H1 (cell line): ENCODE results near the gene RPS6KB2. TPM values are rescaled to one million over a fixed set of nuclear protein-coding genes. Genes with fewer than 3 reads are reported as not detected.

Experiments
- CTCF ChIA-PET: fragments of 300-600 bp; sonication (Branson Sonifier 250); formaldehyde crosslinking; loops from one replicate; lab custom pipeline; 2021; ENCODE audit not compliant: partially characterized antibody; lab: Charles Lee
- POLR2A ChIA-PET: fragments of 300-600 bp; sonication (Branson Sonifier 250); formaldehyde crosslinking; loops from one replicate; lab custom pipeline; 2021; ENCODE audit warnings: inconsistent platforms; ENCODE audit not compliant: partially characterized antibody; lab: Charles Lee
- DNase-seq, 2 experiments: peaks; one replicate each; pipeline versions ENCODE4 v3.0.0 to v3.0.0-alpha.2; 2010 to 2022; ENCODE audit warnings: low spot score in 2 of 2, low read depth in 1 of 2, mixed read lengths in 1 of 2
- FAIRE-seq: peaks from 2 replicates; lab custom pipeline; 2011; peaks lifted over from hg19 to GRCh38; lab: Jason Lieb, UNC
- H2AFZ ChIP-seq: 2 replicates; pipeline ENCODE4 v1.8.1; 2012; ENCODE audit warnings: low read length, inconsistent platforms
- H2AK5ac ChIP-seq: 2 replicates; pipeline ENCODE4 v1.6.1; 2013; ENCODE audit warnings: low read depth, low read length
- H2BK120ac ChIP-seq: replicated peaks from 2 replicates; pipeline ENCODE3; 2013; ENCODE audit warnings: low read depth, low read length, inconsistent platforms
- H2BK12ac ChIP-seq: 2 replicates; pipeline ENCODE4 v1.6.1; 2013; ENCODE audit warnings: low read depth, low read length
- H2BK15ac ChIP-seq: 2 replicates; pipeline ENCODE4 v1.6.1; 2013; ENCODE audit warnings: low read length
- H2BK20ac ChIP-seq: 2 replicates; pipeline ENCODE4 v1.6.1; 2013; ENCODE audit warnings: low read length
- H2BK5ac ChIP-seq: 2 replicates; pipeline ENCODE4 v1.6.1; 2013; ENCODE audit warnings: low read depth, low read length
- H3K14ac ChIP-seq: 2 replicates; pipeline ENCODE4 v1.6.1; 2013; ENCODE audit warnings: inconsistent platforms; ENCODE audit not compliant: insufficient read length
- H3K18ac ChIP-seq: 2 replicates; pipeline ENCODE4 v1.6.1; 2013; ENCODE audit warnings: low read length; ENCODE audit errors: extremely low read depth
- H3K23ac ChIP-seq: 2 replicates; pipeline ENCODE4 v1.6.1; 2013; ENCODE audit warnings: inconsistent platforms; ENCODE audit not compliant: insufficient read length
- H3K23me2 ChIP-seq: 2 replicates; pipeline ENCODE4 v1.6.1; 2013; ENCODE audit warnings: low read depth, low read length
- H3K27ac ChIP-seq: 2 replicates; pipeline ENCODE4 v1.6.1; 2011; ENCODE audit warnings: low read depth, low read length, inconsistent platforms
- H3K27me3 ChIP-seq, 4 experiments: replicated peaks in 1 of 4; 1 replicate in 1 of 4; 2 replicates in 3 of 4; pipeline versions ENCODE4 v1.6.1 to v1.8.1; 2011 to 2013; ENCODE audit warnings: low read length in 3 of 4, mild to moderate bottlenecking in 3 of 4, inconsistent platforms in 2 of 4, mixed read lengths in 2 of 4, moderate library complexity in 1 of 4; ENCODE audit not compliant: control insufficient read depth in 3 of 4, insufficient read depth in 3 of 4; ENCODE audit errors: extremely low read depth in 1 of 4
- H3K36me3 ChIP-seq, 4 experiments: 2 replicates each; pipeline versions ENCODE4 v1.6.1 to v1.8.1; 2011 to 2013; ENCODE audit warnings: mild to moderate bottlenecking in 4 of 4, low read length in 3 of 4, moderate library complexity in 2 of 4, control low read depth in 1 of 4, inconsistent platforms in 1 of 4; ENCODE audit not compliant: insufficient read depth in 4 of 4, control insufficient read depth in 2 of 4
- H3K4ac ChIP-seq: replicated peaks from 2 replicates; pipeline ENCODE3; 2013; ENCODE audit warnings: low read length, low read depth, mixed read lengths, inconsistent platforms; ENCODE audit not compliant: insufficient read length
- H3K4me1 ChIP-seq, 4 experiments: replicated peaks in 1 of 4; 1 replicate in 1 of 4; 2 replicates in 3 of 4; pipeline versions ENCODE4 v1.6.1 to v1.8.1; 2011 to 2013; ENCODE audit warnings: low read length in 3 of 4, inconsistent platforms in 2 of 4, mixed read lengths in 1 of 4; ENCODE audit not compliant: insufficient read depth in 4 of 4, control insufficient read depth in 3 of 4
- H3K4me2 ChIP-seq, 2 experiments: 2 replicates each; pipeline versions ENCODE4 v1.6.1 to v1.8.1; 2011 to 2013; ENCODE audit warnings: low read depth in 2 of 2, low read length in 2 of 2, control low read depth in 1 of 2, inconsistent platforms in 1 of 2, mild to moderate bottlenecking in 1 of 2; ENCODE audit not compliant: insufficient read depth in 1 of 2
- H3K4me3 ChIP-seq, 4 experiments: fragments of 200-600, 300-600 bp in 1 of 4; sonication (generic), shearing (Covaris generic), sonication (Bioruptor Twin) in 1 of 4; 2 replicates each; pipeline versions ENCODE4 v1.5.1 to v1.8.1; 2011 to 2016; ENCODE audit warnings: low read length in 4 of 4, low read depth in 3 of 4, control low read depth in 2 of 4, inconsistent platforms in 2 of 4, mild to moderate bottlenecking in 2 of 4, mixed read lengths in 1 of 4, moderate library complexity in 1 of 4; ENCODE audit not compliant: insufficient read depth in 2 of 4; ENCODE audit errors: extremely low read depth in 1 of 4
- H3K56ac ChIP-seq: replicated peaks from 2 replicates; pipeline ENCODE3; 2013; ENCODE audit warnings: low read depth, mild to moderate bottlenecking, mixed read lengths, low read length, inconsistent platforms; ENCODE audit not compliant: insufficient read length
- H3K79me1 ChIP-seq: 2 replicates; pipeline ENCODE4 v1.6.1; 2013; ENCODE audit warnings: low read depth, low read length, control low read depth
- H3K79me2 ChIP-seq, 2 experiments: 2 replicates each; pipeline versions ENCODE4 v1.6.1 to v1.8.1; 2012 to 2013; ENCODE audit warnings: low read length in 2 of 2, mild to moderate bottlenecking in 2 of 2, inconsistent platforms in 1 of 2; ENCODE audit not compliant: insufficient read depth in 2 of 2, control insufficient read depth in 1 of 2
- H3K9ac ChIP-seq, 4 experiments: replicated peaks in 1 of 4; 1 replicate in 1 of 4; 2 replicates in 3 of 4; pipeline versions ENCODE4 v1.6.1 to v1.8.1; 2011 to 2013; ENCODE audit warnings: low read depth in 3 of 4, low read length in 3 of 4, control low read depth in 2 of 4, mild to moderate bottlenecking in 2 of 4, moderate library complexity in 2 of 4, inconsistent platforms in 1 of 4; ENCODE audit errors: extremely low read depth in 1 of 4
- H3K9me3 ChIP-seq, 2 experiments: 2 replicates each; pipeline versions ENCODE4 v1.6.1 to v1.8.1; 2012 to 2013; ENCODE audit warnings: mild to moderate bottlenecking in 2 of 2, moderate library complexity in 2 of 2, control low read depth in 1 of 2, inconsistent platforms in 1 of 2, low read depth in 1 of 2, low read length in 1 of 2, mixed read lengths in 1 of 2; ENCODE audit not compliant: insufficient read depth in 2 of 2
- H4K20me1 ChIP-seq, 2 experiments: replicated peaks in 1 of 2; 2 replicates each; pipeline versions ENCODE3 to v1.8.1; 2011 to 2013; ENCODE audit warnings: inconsistent platforms in 2 of 2, low read length in 2 of 2, mild to moderate bottlenecking in 1 of 2; ENCODE audit not compliant: insufficient read depth in 2 of 2, control insufficient read depth in 1 of 2
- H4K5ac ChIP-seq: 2 replicates; pipeline ENCODE4 v1.6.1; 2013; ENCODE audit warnings: low read length, low read depth, mixed read lengths, inconsistent platforms; ENCODE audit not compliant: insufficient read length
- H4K8ac ChIP-seq: 2 replicates; pipeline ENCODE4 v1.8.0; 2013; ENCODE audit warnings: mild to moderate bottlenecking, moderate library complexity, low read length, inconsistent platforms; ENCODE audit not compliant: insufficient read depth; ENCODE audit errors: extremely low read depth
- H4K91ac ChIP-seq: replicated peaks from 2 replicates; pipeline ENCODE3; 2013; ENCODE audit warnings: low read length, mixed read lengths, inconsistent platforms; ENCODE audit not compliant: insufficient read length
- BACH1 ChIP-seq: IDR thresholded peaks from 2 replicates; pipeline ENCODE4 v1.6.1; 2012; ENCODE audit warnings: low read length, improper control_type of control experiment
- BRCA1 ChIP-seq: IDR thresholded peaks from 2 replicates; pipeline ENCODE4 v1.6.1; 2012; ENCODE audit warnings: low read depth, low read length, improper control_type of control experiment
- CBX5 ChIP-seq: fragments of 300-800, 300-1000 bp; sonication (generic); IDR thresholded peaks from 2 replicates; pipeline ENCODE4 v1.7.1; 2016; ENCODE audit warnings: antibody characterized with exemption, low read length, low read depth
- CBX8 ChIP-seq: fragments of 300-800, 300-1000 bp; sonication (generic); IDR thresholded peaks from 2 replicates; pipeline ENCODE4 v1.7.1; 2016; ENCODE audit warnings: low read depth, low read length, borderline replicate concordance
- CHD1 ChIP-seq: IDR thresholded peaks from 2 replicates; pipeline ENCODE4 v1.6.1; 2012; ENCODE audit warnings: low read depth, low read length, improper control_type of control experiment
- CHD2 ChIP-seq: IDR thresholded peaks from 2 replicates; pipeline ENCODE4 v1.6.1; 2012; ENCODE audit warnings: low read length, improper control_type of control experiment
- SIN3A ChIP-seq, 2 experiments: IDR thresholded peaks in 1 of 2; conservative IDR thresholded peaks in 1 of 2; 2 replicates each; pipeline ENCODE4 v1.6.1; 2011 to 2012; ENCODE audit warnings: low read length in 2 of 2, improper control_type of control experiment in 1 of 2, low read depth in 1 of 2, mild to moderate bottlenecking in 1 of 2
- TBP ChIP-seq: IDR thresholded peaks from 2 replicates; pipeline ENCODE4 v1.6.1; 2011; ENCODE audit warnings: low read depth, low read length, improper control_type of control experiment
- TCF12 ChIP-seq: IDR thresholded peaks from 2 replicates; pipeline ENCODE4 v1.6.1; 2011; ENCODE audit warnings: low read depth, mild to moderate bottlenecking, low read length
- WGBS, 2 experiments: shearing (Covaris generic) in 1 of 2; methylation state at CpG; one replicate each; pipeline versions ENCODE4 v1.1.6 to v1.1.7; 2013 to 2015; ENCODE audit warnings: low lambda C conversion rate in 2 of 2, mixed read lengths in 2 of 2, inconsistent platforms in 1 of 2, low coverage in 1 of 2, missing lambda C conversion rate in 1 of 2; ENCODE audit not compliant: insufficient replicate concordance in 2 of 2, insufficient coverage in 1 of 2, insufficient read length in 1 of 2; ENCODE audit errors: extremely low coverage in 1 of 2, missing lambda C conversion rate in 1 of 2; 5-methylcytosine and 5-hydroxymethylcytosine counted together
- polyA plus RNA-seq, 7 experiments: library from polyadenylated mRNA; depleted of rRNA in 3 of 7; stranded (reverse) in 5 of 7; unstranded in 2 of 7; fragments of >200 nt in 5 of 7; fragments of 200-250 nt in 2 of 7; gene quantifications; 1 replicate in 5 of 7; 2 replicates in 1 of 7; 4 replicates in 1 of 7; pipeline versions ENCODE4 v1.2.1 to v1.2.3, GENCODE V29; 2011 to 2013; ENCODE audit warnings: missing spikeins in 2 of 7, mixed read lengths in 2 of 7
- total RNA-seq: library from RNA; stranded (reverse); fragmentation: NEBNext Ultra II Directional; extraction: Animal tissue kit (Norgen Biotek cat#: 25700); gene quantifications from 2 replicates; pipeline ENCODE4 v1.2.1, GENCODE V29; 2021
- TF ChIP-seq, protein P1 (sequence below), 3 experiments: IDR thresholded peaks; 1 replicate in 2 of 3; 2 replicates in 1 of 3; pipeline versions ENCODE4 v1.5.1 to v1.6.1; 2011; ENCODE audit warnings: low read length in 3 of 3, mild to moderate bottlenecking in 3 of 3, inconsistent platforms in 2 of 3, low read depth in 1 of 3, moderate library complexity in 1 of 3; ENCODE audit not compliant: insufficient read depth in 1 of 3; ENCODE audit errors: control extremely low read depth in 1 of 3

RPS6KB2 gene
- total and polyA plus RNA-seq, 2 of the 8 experiments (the other 6 are each of a cell fraction or from before 2014, with no cell fraction given): 41.0 to 47.1 TPM

DNA sequence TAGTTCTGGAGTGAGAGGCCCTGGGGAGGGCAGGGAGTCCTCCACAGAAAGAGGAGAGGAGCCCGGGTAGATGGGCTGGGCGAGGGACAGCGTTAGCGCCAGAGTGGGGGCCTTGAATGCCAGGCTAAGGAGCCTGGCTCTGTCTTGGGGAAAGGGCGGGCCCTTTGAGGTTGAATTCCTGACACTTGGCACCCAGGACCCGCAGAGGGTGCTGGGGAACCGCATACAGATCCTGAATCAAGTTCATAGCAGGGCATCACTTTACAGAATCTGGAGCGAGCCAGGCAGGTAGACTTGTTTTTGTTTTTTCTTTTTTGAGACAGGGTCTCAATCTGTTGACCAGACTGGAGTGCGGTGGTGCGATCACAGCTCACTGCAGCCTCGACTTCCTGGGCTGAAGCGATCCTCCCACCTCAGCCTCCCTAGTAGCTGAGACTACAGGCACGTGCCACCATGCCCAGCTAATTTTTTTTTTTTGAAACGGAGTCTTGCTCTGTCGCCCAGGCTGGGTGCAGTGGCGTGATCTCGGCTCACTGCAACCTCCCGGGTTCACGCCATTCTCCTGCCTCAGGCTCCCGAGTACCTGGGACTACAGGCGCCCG, 6.8 kb upstream of the RPS6KB2 start:
- Histone ChIP-seq H2AK5ac (no peak overlapping the region), H3K9me3 (no peaks in the 10 kb centered on the region), H3K4me1 (peaks cover 0 to 8% (median 4%) of the 10 kb centered on the region in 4 experiments; a peak in 4 of 7 replicates), H2BK120ac (no peak overlapping the region), H2BK12ac (no peak overlapping the region), H3K23me2 (peaks cover 10% of the 10 kb centered on the region; the same call in 1 of the 2 replicates), H2AFZ (0 out of 2 replicates have a peak overlapping the region, but pooled peaks have one; percentile 16), H3K27me3 (peaks cover 0 to 8% (median 5%) of the 10 kb centered on the region in 4 experiments; a peak in 4 of 7 replicates), H4K8ac (no peak overlapping the region; the same call in 1 of the 2 replicates), H2BK20ac (no peak overlapping the region), H2BK15ac (0 out of 2 replicates have a peak overlapping the region, but pooled peaks have one; percentile 29), H3K79me1 (no peaks in the 10 kb centered on the region), H2BK5ac (no peak overlapping the region), H3K9ac (no peak overlapping the region), H3K79me2 (no peaks in the 10 kb centered on the region), H3K4me3 (peak overlapping the region in 2 of 4 experiments; percentile 7 to 64; a peak in 3 of 8 replicates), H3K4ac (no peak overlapping the region), H4K5ac (no peak overlapping the region), H3K18ac (no peak overlapping the region), H3K14ac (no peak overlapping the region), H4K20me1 (peaks cover 0 to 3% of the 10 kb centered on the region in 2 experiments), H3K36me3 (no peaks in the 10 kb centered on the region), H3K23ac (no peak overlapping the region), H3K27ac (no peak overlapping the region), H3K4me2 (peak overlapping the region in 1 of 2 experiments; percentile 59; a peak in 3 of 4 replicates), H4K91ac (no peak overlapping the region), H3K56ac (no peak overlapping the region)
- ChIA-PET POLR2A (interaction anchor here (0.8 to 10.2 kb wide), 8 partner anchors 9 to 68 kb away, joined by 3 to 104 read pairs (median 4); partner anchors contain the start of genes PPP1CA, PTPRCAP and RAD9A), CTCF (interaction anchor here (0.6 to 0.7 kb wide), 3 partner anchors 21 to 40 kb away, joined by 3 to 5 read pairs (median 3); no protein-coding TSS in a partner anchor)
- WGBS, 2 experiments: 71% methylated on average over 22 of the region's 22 CpGs; no CpG with 5 or more reads in 1 of the 2 experiments
- FAIRE-seq (no peak), DNase-seq (no peak)
- TF ChIP-seq SIN3A (conservative IDR thresholded peaks at IDR 0.05 in 1 of 2, IDR thresholded peaks at IDR 0.05 in 1 of 2; ENCODE audit: low read depth in 1 of 2, low read length in 2 of 2) (no peak), CHD1 (no peak), TCF12 (no peak), CBX8 (no peak), BRCA1 (no peak), CBX5 (no peak), TBP (no peak), CHD2 (no peak), BACH1 (no peak)
- TF ChIP-seq, protein P1, sequence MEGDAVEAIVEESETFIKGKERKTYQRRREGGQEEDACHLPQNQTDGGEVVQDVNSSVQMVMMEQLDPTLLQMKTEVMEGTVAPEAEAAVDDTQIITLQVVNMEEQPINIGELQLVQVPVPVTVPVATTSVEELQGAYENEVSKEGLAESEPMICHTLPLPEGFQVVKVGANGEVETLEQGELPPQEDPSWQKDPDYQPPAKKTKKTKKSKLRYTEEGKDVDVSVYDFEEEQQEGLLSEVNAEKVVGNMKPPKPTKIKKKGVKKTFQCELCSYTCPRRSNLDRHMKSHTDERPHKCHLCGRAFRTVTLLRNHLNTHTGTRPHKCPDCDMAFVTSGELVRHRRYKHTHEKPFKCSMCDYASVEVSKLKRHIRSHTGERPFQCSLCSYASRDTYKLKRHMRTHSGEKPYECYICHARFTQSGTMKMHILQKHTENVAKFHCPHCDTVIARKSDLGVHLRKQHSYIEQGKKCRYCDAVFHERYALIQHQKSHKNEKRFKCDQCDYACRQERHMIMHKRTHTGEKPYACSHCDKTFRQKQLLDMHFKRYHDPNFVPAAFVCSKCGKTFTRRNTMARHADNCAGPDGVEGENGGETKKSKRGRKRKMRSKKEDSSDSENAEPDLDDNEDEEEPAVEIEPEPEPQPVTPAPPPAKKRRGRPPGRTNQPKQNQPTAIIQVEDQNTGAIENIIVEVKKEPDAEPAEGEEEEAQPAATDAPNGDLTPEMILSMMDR (IDR thresholded peaks at IDR 0.05; ENCODE audit: control extremely low read depth in 1 of 3, insufficient read depth in 1 of 3, low read depth in 1 of 3, low read length in 3 of 3): no peak
